Gastroesophageal sphincter (tissue), 4 donors: ENCODE measurements around the gene PKN1. TPM values are rescaled to one million over a fixed set of nuclear protein-coding genes. Genes with fewer than 3 reads are reported as not detected.

ENCODE experiments used
- ATAC-seq: fragments of 150-250 bp; one replicate; pipeline ENCODE4 v1.9.1; 2016; ENCODE audit warnings: mild to moderate bottlenecking, moderate library complexity
- H3K27ac ChIP-seq, 4 donors: fragments of 200-600 bp; sonication (generic) in 3 of 4; 1 replicate in 3 of 4; 2 replicates in 1 of 4; pipeline ENCODE4 v1.5.1; 2016 to 2019
- H3K27me3 ChIP-seq: fragments of 200-600 bp; sonication (generic); one replicate; pipeline ENCODE4 v1.5.1; 2019
- H3K36me3 ChIP-seq, 2 donors: fragments of 200-600 bp; sonication (generic); one replicate each; pipeline ENCODE4 v1.5.1; 2019; ENCODE audit warnings: control low read depth in 1 of 2
- H3K4me1 ChIP-seq, 3 donors: fragments of 200-600 bp; sonication (generic); 1 replicate in 2 of 3; 2 replicates in 1 of 3; pipeline ENCODE4 v1.5.1; 2016 to 2019; ENCODE audit warnings: control low read depth in 2 of 3
- H3K4me3 ChIP-seq, 2 donors: fragments of 200-600 bp; sonication (generic); one replicate each; pipeline ENCODE4 v1.5.1; 2019; ENCODE audit warnings: mild to moderate bottlenecking in 1 of 2, moderate library complexity in 1 of 2
- H3K9me3 ChIP-seq, 3 donors: fragments of 200-600 bp; sonication (generic); one replicate each; pipeline ENCODE4 v1.5.1; 2017 to 2019; ENCODE audit warnings: control low read depth in 2 of 3
- CTCF ChIP-seq, 4 experiments: fragments of 200-600 bp in 2 of 4; fragments of 450-650 bp in 2 of 4; sonication (generic) in 1 of 4; IDR thresholded peaks; one replicate each; pipeline ENCODE4 v1.5.1; 2017 to 2019; ENCODE audit warnings: antibody characterized with exemption in 4 of 4, mild to moderate bottlenecking in 2 of 4, moderate library complexity in 2 of 4
- EP300 ChIP-seq: sonication (generic); formaldehyde crosslinking; IDR thresholded peaks from one replicate; pipeline ENCODE4 v1.6.1; 2017; ENCODE audit warnings: antibody characterized with exemption, mild to moderate bottlenecking
- POLR2A ChIP-seq, 2 donors: fragments of 450-650 bp; IDR thresholded peaks; one replicate each; pipeline ENCODE4 v1.6.1; 2017; ENCODE audit warnings: antibody characterized with exemption in 2 of 2, mild to moderate bottlenecking in 2 of 2, moderate library complexity in 1 of 2
- POLR2AphosphoS5 ChIP-seq: sonication (generic); formaldehyde crosslinking; IDR thresholded peaks from one replicate; pipeline ENCODE4 v1.6.1; 2017; ENCODE audit warnings: antibody characterized with exemption
- WGBS, 2 donors: methylation state at CpG; one replicate each; pipeline ENCODE4 v1.1.5; 2018; ENCODE audit warnings: low coverage in 1 of 2; 5-methylcytosine and 5-hydroxymethylcytosine counted together
- total RNA-seq, 4 donors: library from RNA; depleted of rRNA; stranded (reverse); fragments of >200 nt; gene quantifications; one replicate each; pipeline ENCODE4 v1.1.0, GENCODE V29; 2016

Gene PKN1
- total RNA-seq, 4 donors from 2014 or later: 98.2 to 286 (median 139) TPM

- H3K27me3 ChIP-seq: no peaks in the 10 kb centered on the region
- peaks cover 0 to 75% (median 22%) of the 10 kb centered on the region in 3 donors for H3K4me1 ChIP-seq
- H3K36me3 ChIP-seq: peaks cover 0 to 34% of the 10 kb centered on the region in 2 donors
- ATAC-seq: no peak
- H3K9me3 ChIP-seq: no peaks in the 10 kb centered on the region
- H3K4me3 ChIP-seq: no peak overlapping the region
- WGBS, 2 donors: 84 to 88% methylated on average over 6 to 8 of the region's 8 CpGs
- no peak for TF ChIP-seq EP300
- TF ChIP-seq POLR2A (IDR thresholded peaks at IDR 0.05): no peak
- no peak for TF ChIP-seq CTCF (IDR thresholded peaks at IDR 0.05)
- TF ChIP-seq POLR2AphosphoS5: no peak
- no peak overlapping the region for H3K27ac ChIP-seq
These were observed 18.0 kb upstream of the PKN1 start for GRCh38 chr19:14414926-14415690.

- Histone ChIP-seq H3K36me3 (peaks cover 0 to 16% of the 10 kb centered on the region in 2 donors), H3K27ac (no peak overlapping the region), H3K9me3 (no peaks in the 10 kb centered on the region), H3K4me1 (peaks cover 0 to 75% (median 22%) of the 10 kb centered on the region in 3 donors), H3K27me3 (no peaks in the 10 kb centered on the region), H3K4me3 (no peak overlapping the region)
- no peak for TF ChIP-seq CTCF (IDR thresholded peaks at IDR 0.05)
- WGBS, 2 donors: 50 to 73% methylated on average over 1 to 2 of the region's 6 CpGs
- ATAC-seq: no peak
These were observed 16.3 kb upstream of the PKN1 start for GRCh38 chr19:14416817-14417231.

GRCh38 chr19:14418856-14419105 is 14.3 kb upstream of the PKN1 start:
- Histone ChIP-seq H3K27me3 (no peaks in the 10 kb centered on the region), H3K27ac (peak overlapping the region; percentile 70 to 93 (median 89)), H3K4me3 (peak overlapping the region; percentile 77 to 87), H3K36me3 (no peaks in the 10 kb centered on the region), H3K4me1 (peaks cover 0 to 55% (median 17%) of the 10 kb centered on the region in 3 donors), H3K9me3 (no peaks in the 10 kb centered on the region)
- 0% methylated on average over 1 of the region's 23 CpGs; no CpG with 5 or more reads in 1 of the 2 donors for WGBS, 2 donors
- no peak for TF ChIP-seq CTCF (IDR thresholded peaks at IDR 0.05)
- peak; percentile 76 for ATAC-seq

GRCh38 chr19:14419106-14419813 is 13.8 kb upstream of the PKN1 start, which contains the start of gene DDX39A:
TSS of gene DDX39A (minus strand) at chr19:14419341. CDS start at chr19:14413220, 6,121 bp downstream.
- H3K36me3 ChIP-seq: no peaks in the 10 kb centered on the region
- peak within 1 kb of the TSS; percentile 70 to 93 (median 89) for H3K27ac ChIP-seq
- peak within 1 kb of the TSS; percentile 77 to 87 for H3K4me3 ChIP-seq
- peak; percentile 99 for ATAC-seq
- WGBS, 2 donors: 0% methylated on average over 20 of the region's 57 CpGs; no CpG with 5 or more reads in 1 of the 2 donors
- H3K4me1 ChIP-seq: peaks cover 0 to 50% (median 13%) of the 10 kb centered on the region in 3 donors
- TF ChIP-seq POLR2AphosphoS5 (peak; percentile 82), CTCF (IDR thresholded peaks at IDR 0.05) (peak in 1 of 4 experiments; percentile 3), POLR2A (IDR thresholded peaks at IDR 0.05) (peak; percentile 64 to 66), EP300 (no peak)
- H3K27me3 ChIP-seq: no peaks in the 10 kb centered on the region
- no peaks in the 10 kb centered on the region for H3K9me3 ChIP-seq

- H3K4me3 ChIP-seq: no peak overlapping the region
- TF ChIP-seq EP300 (no peak), CTCF (IDR thresholded peaks at IDR 0.05) (no peak), POLR2AphosphoS5 (no peak), POLR2A (IDR thresholded peaks at IDR 0.05) (no peak)
- WGBS, 2 donors: 40 to 58% methylated on average over 3 to 5 of the region's 7 CpGs
- H3K27me3 ChIP-seq: no peaks in the 10 kb centered on the region
- no peak overlapping the region for H3K27ac ChIP-seq
- ATAC-seq: no peak
- H3K36me3 ChIP-seq: no peaks in the 10 kb centered on the region
- H3K9me3 ChIP-seq: no peaks in the 10 kb centered on the region
- H3K4me1 ChIP-seq: no peaks in the 10 kb centered on the region
These were observed 7.4 kb upstream of the PKN1 start for GRCh38 chr19:14425696-14426138.
